SK-N-SH (cell line): Measurements from ENCODE around the gene ARHGAP26. TPM values are rescaled to one million over a fixed set of nuclear protein-coding genes. Genes with fewer than 3 reads are reported as not detected.

ENCODE experiments used
- CTCF ChIA-PET: fragments of 300-600, 350-600 bp; formaldehyde crosslinking; extraction: SDS; loops from one replicate; lab custom pipeline; 2021; lab: Yijun Ruan, JAX
- POLR2A ChIA-PET: fragments of 350-600 bp; sonication (Branson Sonifier 250); formaldehyde crosslinking; extraction: SDS; loops from one replicate; lab custom pipeline; 2020; ENCODE audit warnings: antibody characterized with exemption, inconsistent platforms; lab: Yijun Ruan, JAX
- DNase-seq: peaks from one replicate; pipeline ENCODE4 v3.0.0; 2012
- H2AFZ ChIP-seq: fragments of 200-600 bp; sonication (generic); 2 replicates; pipeline ENCODE4 v1.8.1; 2016; ENCODE audit warnings: antibody characterized with exemption, mild to moderate bottlenecking, low read depth
- H3F3A ChIP-seq: fragments of 200-600 bp; sonication (generic); replicated peaks from 2 replicates; pipeline ENCODE3; 2016; ENCODE audit warnings: antibody characterized with exemption, mild to moderate bottlenecking; ENCODE audit not compliant: insufficient read depth
- H3K27ac ChIP-seq, 2 experiments: fragments of 200-500 bp in 1 of 2; fragments of 200-600 bp in 1 of 2; sonication (Bioruptor generic) in 1 of 2; sonication (generic), shearing (Covaris generic) in 1 of 2; 2 replicates each; pipeline versions ENCODE4 v1.5.1 to v1.6.1; 2014 to 2016; ENCODE audit warnings: low read depth in 2 of 2, inconsistent platforms in 1 of 2, low read length in 1 of 2, mild to moderate bottlenecking in 1 of 2, mixed read lengths in 1 of 2
- H3K27me3 ChIP-seq: fragments of 200-600 bp; sonication (generic), shearing (Covaris generic); 2 replicates; pipeline ENCODE4 v1.6.1; 2016; ENCODE audit warnings: mixed run types; ENCODE audit not compliant: insufficient read depth
- H3K36me3 ChIP-seq, 2 experiments: fragments of 200-500 bp in 1 of 2; fragments of 200-600 bp in 1 of 2; sonication (Bioruptor generic) in 1 of 2; sonication (generic) in 1 of 2; replicated peaks in 1 of 2; 2 replicates each; pipeline versions ENCODE3 to v1.5.1; 2014 to 2016; ENCODE audit warnings: low read length in 1 of 2, mild to moderate bottlenecking in 1 of 2; ENCODE audit not compliant: insufficient read depth in 2 of 2, control insufficient read depth in 1 of 2
- H3K4me1 ChIP-seq, 2 experiments: fragments of 200-500 bp in 1 of 2; fragments of 200-600 bp in 1 of 2; sonication (Bioruptor generic) in 1 of 2; sonication (generic), shearing (Covaris generic) in 1 of 2; 2 replicates each; pipeline versions ENCODE4 v1.5.1 to v1.6.1; 2014 to 2016; ENCODE audit warnings: low read depth in 1 of 2, low read length in 1 of 2, mixed run types in 1 of 2; ENCODE audit not compliant: insufficient read depth in 2 of 2, control insufficient read depth in 1 of 2
- H3K4me2 ChIP-seq: fragments of 200-600 bp; sonication (generic), shearing (Covaris generic); 2 replicates; pipeline ENCODE4 v1.6.1; 2017; ENCODE audit warnings: mixed run types
- H3K4me3 ChIP-seq, 2 experiments: fragments of 200-500 bp in 1 of 2; fragments of 200-600 bp in 1 of 2; sonication (Bioruptor generic) in 1 of 2; sonication (generic), shearing (Covaris generic) in 1 of 2; 2 replicates each; pipeline versions ENCODE4 v1.5.1 to v1.8.1; 2014 to 2016; ENCODE audit warnings: low read depth in 2 of 2, inconsistent platforms in 1 of 2, low read length in 1 of 2, mild to moderate bottlenecking in 1 of 2, mixed read lengths in 1 of 2, moderate library complexity in 1 of 2
- H3K79me2 ChIP-seq: fragments of 200-600 bp; sonication (generic); 2 replicates; pipeline ENCODE4 v1.8.1; 2017; ENCODE audit warnings: mild to moderate bottlenecking; ENCODE audit not compliant: insufficient read depth
- H3K9ac ChIP-seq: fragments of 200-600 bp; sonication (generic); 2 replicates; pipeline ENCODE4 v1.6.1; 2017; ENCODE audit warnings: mixed run types
- H3K9me2 ChIP-seq: fragments of 200-600 bp; sonication (generic); 2 replicates; pipeline ENCODE4 v1.6.1; 2017; ENCODE audit warnings: mixed run types
- H3K9me3 ChIP-seq: fragments of 200-600 bp; sonication (generic); 2 replicates; pipeline ENCODE4 v1.6.1; 2017; ENCODE audit warnings: mixed run types, mild to moderate bottlenecking, moderate library complexity
- H4K20me1 ChIP-seq: fragments of 200-600 bp; sonication (generic); 2 replicates; pipeline ENCODE4 v1.6.1; 2017; ENCODE audit warnings: mild to moderate bottlenecking, mixed run types; ENCODE audit not compliant: insufficient read depth
- CHD2 ChIP-seq: fragments of 150-350 bp; IDR thresholded peaks from 2 replicates; pipeline ENCODE4 v1.6.1; 2018; ENCODE audit warnings: low read length; ENCODE audit not compliant: partially characterized antibody
- ELF1 ChIP-seq: IDR thresholded peaks from 2 replicates; pipeline ENCODE4 v1.4.0; 2012
- GABPA ChIP-seq: IDR thresholded peaks from 2 replicates; pipeline ENCODE4 v1.4.0; 2012; ENCODE audit warnings: low read depth, mild to moderate bottlenecking
- JUND ChIP-seq: IDR thresholded peaks from 2 replicates; pipeline ENCODE4 v1.4.0; 2012
- MEF2A ChIP-seq: IDR thresholded peaks from 2 replicates; pipeline ENCODE4 v1.4.0; 2012; ENCODE audit warnings: low read depth, borderline replicate concordance
- MXI1 ChIP-seq: IDR thresholded peaks from 2 replicates; pipeline ENCODE4 v1.6.1; 2012; ENCODE audit warnings: mild to moderate bottlenecking, low read depth, low read length, improper control_type of control experiment
- NFIC ChIP-seq: IDR thresholded peaks from 2 replicates; pipeline ENCODE4 v1.4.0; 2012; ENCODE audit warnings: borderline replicate concordance
- RCOR1 ChIP-seq: fragments of 150-350 bp; IDR thresholded peaks from 2 replicates; pipeline ENCODE4 v1.6.1; 2017; ENCODE audit warnings: antibody characterized with exemption, low read length
- SMC3 ChIP-seq: IDR thresholded peaks from 2 replicates; pipeline ENCODE4 v1.6.1; 2012; ENCODE audit warnings: low read depth, low read length, improper control_type of control experiment
- YY1 ChIP-seq: IDR thresholded peaks from 2 replicates; pipeline ENCODE4 v1.4.0; 2012; ENCODE audit warnings: low read depth, mild to moderate bottlenecking
- WGBS: methylation state at CpG from one replicate; pipeline ENCODE4 v1.1.6; 2017; ENCODE audit warnings: low lambda C conversion rate; 5-methylcytosine and 5-hydroxymethylcytosine counted together
- polyA plus RNA-seq, 3 experiments: library from polyadenylated mRNA; depleted of rRNA; stranded (reverse); fragments of >200 nt; gene quantifications; 2 replicates each; pipeline ENCODE4 v1.2.3, GENCODE V29; 2012
- TF ChIP-seq, protein P1 (sequence below): fragments of 150-350 bp; IDR thresholded peaks from 2 replicates; pipeline ENCODE4 v1.6.1; 2016; ENCODE audit warnings: mild to moderate bottlenecking, low read depth, low read length
- TF ChIP-seq, protein P2 (sequence below): IDR thresholded peaks from 2 replicates; pipeline ENCODE4 v1.4.0; 2012; ENCODE audit warnings: low read depth
- TF ChIP-seq, protein P3 (sequence below): IDR thresholded peaks from 2 replicates; pipeline ENCODE4 v1.4.0; 2012; ENCODE audit warnings: low read depth, borderline replicate concordance
- TF ChIP-seq, protein P4 (sequence below): IDR thresholded peaks from 2 replicates; pipeline ENCODE4; 2012
- TF ChIP-seq, protein P5 (sequence below): fragments of 150-350 bp; IDR thresholded peaks from 2 replicates; pipeline ENCODE4 v1.6.1; 2017; ENCODE audit warnings: antibody characterized with exemption, low read length, low read depth, borderline replicate concordance

Gene ARHGAP26
- polyA plus RNA-seq, 1 of the 3 experiments (the other 2 are of a cell fraction) = 6.1 TPM

DNA sequence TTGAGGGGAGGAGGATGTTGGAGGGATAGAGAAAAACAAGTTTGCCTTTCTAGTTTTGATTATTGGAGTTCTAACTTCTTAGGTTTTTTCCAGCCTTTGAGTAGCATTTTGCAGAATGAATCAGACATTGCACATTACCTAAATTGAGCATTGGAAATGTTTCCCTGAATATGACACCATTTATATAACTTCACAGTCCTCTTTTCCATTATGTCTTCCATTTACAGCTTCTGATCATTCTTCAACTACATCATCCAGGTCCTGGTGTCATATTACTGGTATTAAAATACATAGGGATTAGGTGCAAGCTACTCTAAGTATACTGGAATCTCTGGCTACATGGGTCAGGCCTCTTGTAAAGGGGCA lies 286.1 kb downstream of the ARHGAP26 start (continued):
- TF ChIP-seq NFIC = no peak

DNA sequence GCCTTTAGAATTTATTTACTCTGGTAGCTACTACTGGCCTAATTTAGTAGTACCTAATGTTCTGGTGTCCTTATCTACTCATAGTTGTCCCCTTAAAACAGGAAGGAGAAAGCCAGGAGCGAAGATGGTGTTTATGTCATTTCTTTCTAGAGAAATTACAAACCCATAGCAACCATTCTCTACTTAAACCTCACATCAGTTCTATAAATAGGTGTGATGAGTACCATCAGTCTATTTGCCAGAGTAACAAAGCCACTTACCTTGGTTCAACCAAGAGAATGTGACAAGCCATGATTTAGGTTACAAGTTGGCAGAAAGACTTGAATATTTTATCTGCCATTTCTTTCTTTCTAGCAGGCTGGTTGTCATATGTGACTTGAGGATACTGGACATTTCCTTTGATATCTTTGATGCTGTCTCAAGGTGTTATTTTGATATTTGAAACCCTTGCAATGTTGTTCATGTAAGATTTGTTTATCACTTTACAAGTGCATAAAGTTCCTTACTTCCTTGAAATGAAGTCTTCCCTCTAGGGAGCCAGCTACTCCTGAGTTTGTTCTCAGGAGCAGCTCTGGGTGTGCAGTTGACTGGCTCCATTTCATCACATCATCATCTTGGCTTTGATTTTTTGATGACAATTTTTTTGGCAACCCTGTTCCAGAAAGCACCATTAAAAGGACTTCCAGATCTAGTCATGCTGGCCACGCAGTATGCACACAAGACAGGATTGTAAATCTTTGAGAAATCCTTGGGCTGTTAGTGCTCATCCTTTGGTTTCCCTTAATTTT lies 286.8 kb downstream of the ARHGAP26 start:
- Histone ChIP-seq H3K4me3 (no peak overlapping the region), H4K20me1 (no peaks in the 10 kb centered on the region), H3K36me3 (peaks cover 15 to 47% of the 10 kb centered on the region in 2 experiments), H3K79me2 (no peaks in the 10 kb centered on the region), H3K9ac (no peak overlapping the region), H2AFZ (no peak overlapping the region), H3K27ac (no peak overlapping the region), H3K9me2 (no peaks in the 10 kb centered on the region), H3F3A (peaks cover 14% of the 10 kb centered on the region), H3K27me3 (no peaks in the 10 kb centered on the region), H3K4me2 (no peak overlapping the region), H3K4me1 (peaks cover 0 to 58% of the 10 kb centered on the region in 2 experiments; a peak in 3 of 4 replicates), H3K9me3 (no peaks in the 10 kb centered on the region)
- WGBS = 100% methylated on average over 2 of the region's 2 CpGs
- no peak for DNase-seq
- CTCF ChIA-PET = no interaction called here
- POLR2A ChIA-PET = no interaction called here
- no peak for TF ChIP-seq ELF1
- TF ChIP-seq, protein P1, sequence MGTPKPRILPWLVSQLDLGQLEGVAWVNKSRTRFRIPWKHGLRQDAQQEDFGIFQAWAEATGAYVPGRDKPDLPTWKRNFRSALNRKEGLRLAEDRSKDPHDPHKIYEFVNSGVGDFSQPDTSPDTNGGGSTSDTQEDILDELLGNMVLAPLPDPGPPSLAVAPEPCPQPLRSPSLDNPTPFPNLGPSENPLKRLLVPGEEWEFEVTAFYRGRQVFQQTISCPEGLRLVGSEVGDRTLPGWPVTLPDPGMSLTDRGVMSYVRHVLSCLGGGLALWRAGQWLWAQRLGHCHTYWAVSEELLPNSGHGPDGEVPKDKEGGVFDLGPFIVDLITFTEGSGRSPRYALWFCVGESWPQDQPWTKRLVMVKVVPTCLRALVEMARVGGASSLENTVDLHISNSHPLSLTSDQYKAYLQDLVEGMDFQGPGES = no peak
- TF ChIP-seq, protein P2, sequence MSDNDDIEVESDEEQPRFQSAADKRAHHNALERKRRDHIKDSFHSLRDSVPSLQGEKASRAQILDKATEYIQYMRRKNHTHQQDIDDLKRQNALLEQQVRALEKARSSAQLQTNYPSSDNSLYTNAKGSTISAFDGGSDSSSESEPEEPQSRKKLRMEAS = no peak
- no peak for TF ChIP-seq YY1
- TF ChIP-seq, protein P3, sequence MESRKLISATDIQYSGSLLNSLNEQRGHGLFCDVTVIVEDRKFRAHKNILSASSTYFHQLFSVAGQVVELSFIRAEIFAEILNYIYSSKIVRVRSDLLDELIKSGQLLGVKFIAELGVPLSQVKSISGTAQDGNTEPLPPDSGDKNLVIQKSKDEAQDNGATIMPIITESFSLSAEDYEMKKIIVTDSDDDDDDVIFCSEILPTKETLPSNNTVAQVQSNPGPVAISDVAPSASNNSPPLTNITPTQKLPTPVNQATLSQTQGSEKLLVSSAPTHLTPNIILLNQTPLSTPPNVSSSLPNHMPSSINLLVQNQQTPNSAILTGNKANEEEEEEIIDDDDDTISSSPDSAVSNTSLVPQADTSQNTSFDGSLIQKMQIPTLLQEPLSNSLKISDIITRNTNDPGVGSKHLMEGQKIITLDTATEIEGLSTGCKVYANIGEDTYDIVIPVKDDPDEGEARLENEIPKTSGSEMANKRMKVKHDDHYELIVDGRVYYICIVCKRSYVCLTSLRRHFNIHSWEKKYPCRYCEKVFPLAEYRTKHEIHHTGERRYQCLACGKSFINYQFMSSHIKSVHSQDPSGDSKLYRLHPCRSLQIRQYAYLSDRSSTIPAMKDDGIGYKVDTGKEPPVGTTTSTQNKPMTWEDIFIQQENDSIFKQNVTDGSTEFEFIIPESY = no peak
- TF ChIP-seq GABPA = no peak
- TF ChIP-seq, protein P4, sequence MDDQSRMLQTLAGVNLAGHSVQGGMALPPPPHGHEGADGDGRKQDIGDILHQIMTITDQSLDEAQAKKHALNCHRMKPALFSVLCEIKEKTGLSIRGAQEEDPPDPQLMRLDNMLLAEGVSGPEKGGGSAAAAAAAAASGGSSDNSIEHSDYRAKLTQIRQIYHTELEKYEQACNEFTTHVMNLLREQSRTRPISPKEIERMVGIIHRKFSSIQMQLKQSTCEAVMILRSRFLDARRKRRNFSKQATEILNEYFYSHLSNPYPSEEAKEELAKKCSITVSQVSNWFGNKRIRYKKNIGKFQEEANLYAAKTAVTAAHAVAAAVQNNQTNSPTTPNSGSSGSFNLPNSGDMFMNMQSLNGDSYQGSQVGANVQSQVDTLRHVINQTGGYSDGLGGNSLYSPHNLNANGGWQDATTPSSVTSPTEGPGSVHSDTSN = no peak
- no peak for TF ChIP-seq JUND
- no peak for TF ChIP-seq MXI1
- TF ChIP-seq CHD2 = no peak
- TF ChIP-seq NFIC = no peak
- no peak for TF ChIP-seq MEF2A
- TF ChIP-seq, protein P5, sequence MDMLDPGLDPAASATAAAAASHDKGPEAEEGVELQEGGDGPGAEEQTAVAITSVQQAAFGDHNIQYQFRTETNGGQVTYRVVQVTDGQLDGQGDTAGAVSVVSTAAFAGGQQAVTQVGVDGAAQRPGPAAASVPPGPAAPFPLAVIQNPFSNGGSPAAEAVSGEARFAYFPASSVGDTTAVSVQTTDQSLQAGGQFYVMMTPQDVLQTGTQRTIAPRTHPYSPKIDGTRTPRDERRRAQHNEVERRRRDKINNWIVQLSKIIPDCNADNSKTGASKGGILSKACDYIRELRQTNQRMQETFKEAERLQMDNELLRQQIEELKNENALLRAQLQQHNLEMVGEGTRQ = no peak
- no peak for TF ChIP-seq RCOR1
- TF ChIP-seq SMC3 = no peak
